Activated CD4-positive, alpha-beta T cell treated with anti-CD3 and anti-CD28 coated beads, Interleukin-2, Interleukin-4, amounts not matched to agents 100 ng/mL and 50 ng/mL, durations not matched to agents 16 hours and 8 hours (primary cell): ENCODE results near the gene TMEM132D.

Experiments used
- DNase-seq: peaks from one replicate; pipeline ENCODE4 v3.0.0-alpha.2; 2020; ENCODE audit warnings: low spot score

The TMEM132D gene

GRCh38 chr12:129434790-129435189, 469.0 kb downstream of the TMEM132D start:
- DNase-seq: no peak

DNA sequence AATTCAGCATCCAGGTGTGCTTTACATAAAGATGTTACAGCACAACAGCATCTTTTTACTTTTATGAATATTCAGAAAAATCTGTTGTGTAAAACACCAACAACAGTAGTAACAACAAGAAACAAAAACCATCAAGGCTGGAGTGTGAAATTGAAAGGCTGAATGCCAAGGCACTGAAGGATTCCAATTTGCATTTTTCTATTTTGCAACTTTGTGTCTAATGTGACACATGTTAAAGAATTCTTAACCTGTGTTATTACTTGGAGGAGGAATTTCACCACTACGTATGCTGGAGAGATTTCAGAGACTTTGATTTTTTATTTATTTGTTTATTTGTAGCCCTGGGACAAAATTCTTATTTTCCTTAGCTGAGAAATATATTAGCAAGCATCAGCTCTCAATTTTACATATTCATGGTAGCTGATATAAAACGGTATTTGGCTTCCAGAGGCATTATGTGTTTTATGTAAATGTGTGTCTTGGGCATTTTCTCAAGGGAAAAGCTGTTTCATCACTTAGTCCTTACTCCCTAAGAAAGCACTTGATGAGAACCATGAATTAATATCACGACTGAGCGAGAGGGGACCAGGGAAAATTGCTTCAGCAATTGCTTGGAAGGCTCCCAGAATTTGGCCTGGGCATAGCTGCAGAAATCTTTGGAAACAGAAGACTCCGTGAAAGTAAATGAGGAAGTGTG, 475.4 kb downstream of the TMEM132D start:
- DNase-seq: no peak

- DNase-seq: no peak
These were observed 480.7 kb downstream of the TMEM132D start for GRCh38 chr12:129423041-129423580.

DNA sequence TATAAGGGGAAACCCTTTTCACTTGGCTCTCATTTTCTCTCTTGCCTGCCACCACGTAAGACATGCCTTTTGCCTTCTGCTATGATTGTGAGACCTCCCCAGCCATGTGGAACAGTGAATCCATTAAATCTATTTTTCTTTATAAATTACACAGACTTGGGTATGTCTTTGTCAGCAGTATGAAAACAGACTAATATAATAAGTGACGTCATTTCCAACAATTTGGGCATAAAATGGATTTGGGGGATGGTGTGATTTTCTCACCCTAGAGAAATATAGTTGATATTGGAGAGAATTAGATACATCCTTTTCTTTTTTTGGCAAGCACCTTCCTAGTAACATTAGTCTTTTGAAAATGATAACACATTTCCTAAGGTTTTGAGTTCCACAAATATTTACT, 490.5 kb downstream of the TMEM132D start:
- DNase-seq: no peak

- no peak for DNase-seq
These were observed 494.5 kb downstream of the TMEM132D start for GRCh38 chr12:129409281-129409680.

DNA sequence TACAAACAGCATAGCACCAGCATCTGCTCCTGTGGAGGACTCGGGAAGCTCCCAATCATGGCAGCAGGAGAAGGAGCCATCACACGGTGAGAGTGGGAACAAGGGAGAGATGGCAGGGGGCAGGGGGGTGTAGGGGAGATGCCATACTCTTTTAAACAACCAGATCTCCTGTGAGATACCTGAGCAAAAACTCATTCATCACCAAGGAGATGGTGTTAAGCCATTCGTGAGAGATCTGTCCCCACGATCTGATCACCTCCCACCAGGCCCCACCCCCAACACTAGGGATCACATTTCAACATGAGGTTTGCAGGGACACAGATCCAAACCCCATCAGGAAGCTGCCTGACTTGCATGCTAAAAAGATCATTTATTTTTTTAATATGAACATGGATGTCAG, 499.3 kb downstream of the TMEM132D start:
- DNase-seq: no peak

DNA sequence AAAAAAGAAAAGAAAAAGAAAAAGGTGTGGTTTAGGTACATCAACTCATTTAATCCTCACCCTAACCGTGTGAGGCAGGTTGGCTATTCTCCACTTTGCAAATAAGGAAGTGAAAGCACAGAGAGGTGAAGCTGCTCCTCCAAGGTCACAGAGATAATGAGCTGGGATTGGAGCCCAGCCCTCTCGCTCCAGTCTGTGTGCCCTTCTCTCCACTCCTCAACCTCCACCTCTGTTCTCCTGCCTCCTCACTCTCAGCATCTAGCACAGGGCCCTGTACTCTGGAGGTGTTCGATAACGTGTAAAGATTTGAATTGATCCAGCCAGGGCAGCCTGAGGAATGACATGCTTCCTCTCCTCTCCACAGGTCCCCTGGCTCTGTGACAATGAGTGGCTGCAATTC, 502.3 kb downstream of the TMEM132D start:
- DNase-seq: no peak

- no peak for DNase-seq
These were observed 509.5 kb downstream of the TMEM132D start for GRCh38 chr12:129394177-129394825.

- DNase-seq: no peak
These were observed 510.4 kb downstream of the TMEM132D start for GRCh38 chr12:129393357-129393937.

DNA sequence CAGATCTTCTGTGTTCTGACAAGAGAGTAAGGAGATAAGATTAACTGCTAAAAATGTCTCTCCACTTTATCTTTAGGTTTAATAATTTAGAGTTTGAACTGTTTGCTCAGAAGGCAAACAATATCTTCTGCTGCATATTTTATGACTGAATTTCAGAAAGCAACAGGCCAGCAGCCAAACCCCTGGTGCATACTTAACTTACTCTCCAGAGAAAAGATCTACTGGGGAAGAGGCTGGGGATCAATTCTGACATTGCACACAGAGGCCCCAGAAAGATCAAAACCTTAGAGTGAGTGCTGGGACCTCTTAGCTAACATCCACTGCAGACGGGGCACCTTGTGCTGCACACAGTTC, 518.2 kb downstream of the TMEM132D start:
- no peak for DNase-seq

GRCh38 chr12:129383956-129384355, 519.9 kb downstream of the TMEM132D start:
- no peak for DNase-seq

DNA sequence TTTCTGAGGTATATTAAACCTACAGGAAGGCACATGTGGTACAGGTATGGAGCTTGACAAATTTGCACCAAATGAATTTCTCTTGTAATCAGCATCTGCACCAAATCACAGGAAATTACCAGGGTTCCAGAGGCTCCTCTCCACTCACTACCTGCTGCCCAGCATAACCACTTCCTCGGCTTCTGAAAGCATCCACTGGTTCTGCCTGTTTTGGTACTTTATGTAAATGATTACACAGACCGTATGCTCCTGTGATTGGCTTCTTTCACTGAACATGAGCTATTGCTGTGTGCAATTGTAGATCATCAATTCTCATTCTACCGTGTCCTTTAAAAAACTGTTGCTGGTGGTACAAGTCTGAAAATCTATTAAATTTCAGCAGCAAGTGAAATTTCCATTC, 522.1 kb downstream of the TMEM132D start:
- no peak for DNase-seq

DNA sequence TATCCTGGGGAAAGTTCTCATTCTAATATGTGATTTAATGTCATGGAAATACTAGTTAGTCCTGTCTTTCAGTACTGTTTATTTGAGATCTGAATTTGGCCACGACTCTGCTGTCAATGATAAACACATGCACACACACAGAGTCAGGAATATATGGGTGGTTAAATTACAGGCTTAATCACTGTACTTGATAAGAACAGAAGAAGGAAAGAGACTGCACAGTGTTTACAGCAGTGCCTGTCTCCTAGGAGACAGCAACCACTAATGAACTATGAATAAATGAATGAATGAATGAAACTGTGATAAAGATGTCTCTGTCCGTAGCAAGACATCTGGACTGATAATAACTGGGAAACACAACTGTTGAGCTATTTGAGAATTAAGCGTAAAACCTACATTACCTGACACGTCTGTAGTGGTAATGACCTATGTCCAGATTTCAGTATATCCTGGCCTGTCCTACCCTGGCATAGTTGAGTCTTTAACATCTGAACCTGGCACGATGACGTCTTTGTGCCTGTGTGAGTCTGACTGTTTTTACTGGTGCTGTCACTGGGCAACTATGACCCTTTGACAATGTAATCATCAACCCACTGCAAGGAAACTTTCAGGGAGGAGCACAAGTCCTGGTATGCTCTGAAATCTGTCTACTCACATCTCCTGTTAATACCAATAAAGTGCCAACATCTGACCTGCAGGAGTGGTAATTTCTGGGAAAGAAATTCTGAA, 524.6 kb downstream of the TMEM132D start:
- DNase-seq: no peak

GRCh38 chr12:129378496-129378895, 525.3 kb downstream of the TMEM132D start:
- no peak for DNase-seq

- no peak for DNase-seq
These were observed 530.1 kb downstream of the TMEM132D start for GRCh38 chr12:129373746-129374145.

- no peak for DNase-seq
These were observed 530.9 kb downstream of the TMEM132D start for GRCh38 chr12:129372876-129373275.

GRCh38 chr12:129372348-129372747, 531.5 kb downstream of the TMEM132D start:
- DNase-seq: no peak

GRCh38 chr12:129371268-129371667, 532.6 kb downstream of the TMEM132D start:
- DNase-seq: no peak

- DNase-seq: no peak
These were observed 537.2 kb downstream of the TMEM132D start for GRCh38 chr12:129366656-129367055.

DNA sequence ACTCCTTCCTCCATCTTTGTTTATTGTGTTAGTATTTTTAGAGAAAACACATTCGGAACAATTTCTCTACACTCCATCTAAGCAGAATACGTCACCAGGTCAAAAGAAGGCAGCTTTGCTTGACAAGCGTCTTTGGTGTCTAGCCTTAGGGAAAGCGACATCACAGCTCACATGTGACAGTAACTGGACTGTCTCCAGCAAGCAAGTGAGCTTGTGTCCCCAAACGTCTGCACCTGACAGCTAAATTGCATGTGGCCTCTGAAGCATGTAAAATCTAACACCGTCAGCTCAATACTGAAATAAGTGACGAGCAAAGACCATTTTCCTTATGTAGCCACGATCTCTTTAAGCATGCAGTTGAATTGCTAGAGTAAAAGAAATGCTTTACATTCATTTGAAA, 540.8 kb downstream of the TMEM132D start:
- no peak for DNase-seq

DNA sequence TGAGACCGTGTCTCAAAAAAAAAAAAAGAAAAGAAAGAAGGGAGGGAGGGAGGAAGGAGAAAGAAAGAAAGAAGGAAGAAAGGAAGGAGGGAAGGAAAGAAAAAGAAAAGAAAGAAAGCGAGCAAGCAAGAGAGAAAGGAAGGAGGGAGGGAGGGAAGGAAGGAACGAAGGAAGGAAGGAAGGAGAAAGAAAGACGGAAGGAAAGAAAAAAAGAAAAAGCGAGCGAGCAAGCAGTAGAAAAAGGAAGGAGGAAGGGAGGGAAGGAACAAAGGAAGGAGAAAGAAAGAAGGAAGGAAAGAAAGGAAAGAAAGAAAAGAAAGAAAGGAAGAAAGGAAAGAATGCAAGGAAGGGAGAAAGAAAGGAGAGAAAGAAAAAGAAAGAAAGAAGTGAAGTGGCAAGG, 546.6 kb downstream of the TMEM132D start:
- DNase-seq: no peak

DNA sequence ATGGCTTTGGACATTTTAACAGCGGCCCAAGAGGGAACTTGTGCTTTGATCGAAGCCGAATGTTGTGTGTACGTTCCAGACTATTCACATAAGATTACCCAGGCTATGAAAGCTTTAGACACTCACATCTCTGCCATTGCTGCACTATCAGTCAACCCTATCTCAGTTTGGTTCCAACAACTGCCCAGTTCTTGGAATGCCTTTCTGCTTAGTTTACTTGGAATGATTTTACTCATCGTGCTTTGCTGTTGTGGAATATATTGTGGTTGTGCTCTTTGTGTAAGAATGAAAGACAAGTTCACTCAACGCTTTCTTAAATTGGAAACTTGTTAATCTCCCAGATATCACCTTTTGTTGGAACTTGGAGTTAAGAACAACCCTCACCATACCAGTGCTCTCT, 552.3 kb downstream of the TMEM132D start:
- DNase-seq: no peak

- DNase-seq: no peak
These were observed 564.5 kb downstream of the TMEM132D start for GRCh38 chr12:129339336-129339735.
